GM12878 (cell line): ENCODE results near the gene GINS2. TPM values are rescaled to one million over a fixed set of nuclear protein-coding genes. Genes with fewer than 3 reads are reported as not detected.

ENCODE experiments used
- ASH2L ChIP-seq: fragments of 300-600, 200-600 bp; sonication (generic); IDR thresholded peaks from 2 replicates; pipeline ENCODE4 v1.6.1; 2017; ENCODE audit warnings: low read depth, mild to moderate bottlenecking, borderline replicate concordance
- PML ChIP-seq: IDR thresholded peaks from 2 replicates; pipeline ENCODE4 v1.6.1; 2012; ENCODE audit warnings: low read length, inconsistent platforms
- SIN3A ChIP-seq: IDR thresholded peaks from 2 replicates; pipeline ENCODE4 v1.6.1; 2012; ENCODE audit warnings: low read depth, low read length, improper control_type of control experiment
- ZNF592 ChIP-seq: fragments of 450-650 bp; IDR thresholded peaks from 2 replicates; pipeline ENCODE4 v1.6.1; 2017; ENCODE audit warnings: mild to moderate bottlenecking, moderate library complexity
- polyA plus RNA-seq, 11 experiments: library from polyadenylated mRNA; depleted of rRNA in 4 of 11; unstranded in 6 of 11; stranded (reverse) in 5 of 11; fragments of >200 nt; fragmentation: Nextera tagmentation in 4 of 11; fragmentation: Illumina TruSeq in 1 of 11; extraction: Ambion mirVana in 4 of 11; extraction: Trizol in 1 of 11; gene quantifications; 1 replicate in 1 of 11; 2 replicates in 10 of 11; pipeline versions ENCODE4 v1.2.1 to v1.2.3, GENCODE V29; 2011 to 2016; ENCODE audit warnings: inconsistent platforms in 2 of 11, missing spikeins in 2 of 11, low read depth in 1 of 11
- total RNA-seq, 4 experiments: library from RNA; depleted of rRNA in 3 of 4; stranded (reverse); fragments of >200 nt in 3 of 4; fragmentation: Illumina TruSeq in 1 of 4; extraction: Trizol in 1 of 4; gene quantifications; 2 replicates each; pipeline versions ENCODE4 v1.2.1 to v1.2.3, GENCODE V29; 2013 to 2021
- TF ChIP-seq, protein P1 (sequence below): fragments of 450-650 bp; IDR thresholded peaks from 2 replicates; pipeline ENCODE4 v1.6.1; 2017; ENCODE audit warnings: borderline replicate concordance

Gene GINS2
- total and polyA plus RNA-seq, 10 of the 15 experiments (the other 5 are each of a cell fraction or from before 2014, with no cell fraction given), result 42.7 to 90.8 (median 57.0) TPM

GRCh38 chr16:85696781-85697180 is 8.0 kb upstream of the GINS2 start (continued):
- TF ChIP-seq, protein P1, sequence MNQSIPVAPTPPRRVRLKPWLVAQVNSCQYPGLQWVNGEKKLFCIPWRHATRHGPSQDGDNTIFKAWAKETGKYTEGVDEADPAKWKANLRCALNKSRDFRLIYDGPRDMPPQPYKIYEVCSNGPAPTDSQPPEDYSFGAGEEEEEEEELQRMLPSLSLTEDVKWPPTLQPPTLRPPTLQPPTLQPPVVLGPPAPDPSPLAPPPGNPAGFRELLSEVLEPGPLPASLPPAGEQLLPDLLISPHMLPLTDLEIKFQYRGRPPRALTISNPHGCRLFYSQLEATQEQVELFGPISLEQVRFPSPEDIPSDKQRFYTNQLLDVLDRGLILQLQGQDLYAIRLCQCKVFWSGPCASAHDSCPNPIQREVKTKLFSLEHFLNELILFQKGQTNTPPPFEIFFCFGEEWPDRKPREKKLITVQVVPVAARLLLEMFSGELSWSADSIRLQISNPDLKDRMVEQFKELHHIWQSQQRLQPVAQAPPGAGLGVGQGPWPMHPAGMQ, result no peak
- no peak for TF ChIP-seq SIN3A
- TF ChIP-seq PML, result no peak
- TF ChIP-seq ASH2L, result no peak
- TF ChIP-seq ZNF592, result no peak
